ENCODE measurements around the gene MRI1. TPM values are rescaled to one million over a fixed set of nuclear protein-coding genes. Genes with fewer than 3 reads are reported as not detected.

MRI1 gene
- 10 to 100 TPM; 37.1 to 40.8 TPM for total RNA-seq

DNA sequence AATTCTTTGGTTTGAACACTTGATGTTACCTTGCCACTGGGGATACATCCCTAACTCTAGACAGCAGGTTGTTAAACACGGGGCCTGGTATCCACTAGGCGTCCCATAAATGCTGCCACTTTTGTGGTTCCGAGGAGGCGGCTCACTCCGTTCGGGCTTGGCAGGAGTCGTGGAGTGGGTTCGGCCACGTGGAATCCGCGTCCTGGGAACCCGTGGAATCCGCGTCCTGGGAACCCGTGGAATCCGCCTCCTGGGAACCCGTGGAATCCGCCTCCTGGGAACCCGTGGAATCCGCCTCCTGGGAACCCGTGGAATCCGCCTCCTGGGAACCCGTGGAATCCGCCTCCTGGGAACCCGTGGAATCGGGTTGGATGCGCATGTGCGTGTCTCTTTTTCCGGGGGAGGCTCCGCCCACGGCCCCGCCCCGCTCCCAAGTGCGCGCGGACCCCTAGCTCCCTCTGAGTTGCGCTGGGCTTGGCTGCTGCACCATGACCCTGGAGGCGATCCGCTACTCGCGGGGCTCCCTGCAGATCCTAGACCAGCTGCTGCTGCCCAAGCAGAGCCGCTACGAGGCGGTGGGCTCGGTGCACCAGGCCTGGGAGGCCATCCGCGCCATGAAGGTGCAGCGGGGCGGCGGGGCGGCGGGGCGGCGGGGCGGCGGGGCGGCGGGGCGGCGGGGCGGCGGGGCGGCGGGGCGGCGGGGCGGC is at the start of gene MRI1:
Gene MRI1, plus strand, starts transcription at position 422 of the 707 bp plus-strand sequence. Its CDS starts 67 bp downstream, at position 489.
- H3K27ac Mint-ChIP-seq: peak within 1 kb of the TSS; percentile 75
- H3K4me3 Mint-ChIP-seq: peak within 1 kb of the TSS; percentile 84
- ChIA-PET POLR2A (interaction anchor here (1.4 to 2.9 kb wide), 2 partner anchors 10 to 16 kb away, joined by 10 to 18 read pairs; partner anchors contain the start of gene C19orf53), CTCF (interaction anchor here (1.0 to 1.4 kb wide), 2 partner anchors 10 to 33 kb away, joined by 3 to 4 read pairs; partner anchors contain the start of gene C19orf53)
- H3K4me1 Mint-ChIP-seq (ENCODE audit: low read depth): peaks cover 11% of the 10 kb centered on the region
- ATAC-seq (peak; percentile 87), DNase-seq (peak; percentile 78)
- intact Hi-C loops (cut with micrococcal nuclease): no loop called here
- no peaks in the 10 kb centered on the region for H3K27me3 Mint-ChIP-seq
- peaks cover 28% of the 10 kb centered on the region for H3K36me3 Mint-ChIP-seq (ENCODE audit: low read depth)
- no peaks in the 10 kb centered on the region for H3K9me3 Mint-ChIP-seq
- TF ChIP-seq, protein P1, sequence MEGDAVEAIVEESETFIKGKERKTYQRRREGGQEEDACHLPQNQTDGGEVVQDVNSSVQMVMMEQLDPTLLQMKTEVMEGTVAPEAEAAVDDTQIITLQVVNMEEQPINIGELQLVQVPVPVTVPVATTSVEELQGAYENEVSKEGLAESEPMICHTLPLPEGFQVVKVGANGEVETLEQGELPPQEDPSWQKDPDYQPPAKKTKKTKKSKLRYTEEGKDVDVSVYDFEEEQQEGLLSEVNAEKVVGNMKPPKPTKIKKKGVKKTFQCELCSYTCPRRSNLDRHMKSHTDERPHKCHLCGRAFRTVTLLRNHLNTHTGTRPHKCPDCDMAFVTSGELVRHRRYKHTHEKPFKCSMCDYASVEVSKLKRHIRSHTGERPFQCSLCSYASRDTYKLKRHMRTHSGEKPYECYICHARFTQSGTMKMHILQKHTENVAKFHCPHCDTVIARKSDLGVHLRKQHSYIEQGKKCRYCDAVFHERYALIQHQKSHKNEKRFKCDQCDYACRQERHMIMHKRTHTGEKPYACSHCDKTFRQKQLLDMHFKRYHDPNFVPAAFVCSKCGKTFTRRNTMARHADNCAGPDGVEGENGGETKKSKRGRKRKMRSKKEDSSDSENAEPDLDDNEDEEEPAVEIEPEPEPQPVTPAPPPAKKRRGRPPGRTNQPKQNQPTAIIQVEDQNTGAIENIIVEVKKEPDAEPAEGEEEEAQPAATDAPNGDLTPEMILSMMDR (IDR thresholded peaks at IDR 0.05): no peak

DNA sequence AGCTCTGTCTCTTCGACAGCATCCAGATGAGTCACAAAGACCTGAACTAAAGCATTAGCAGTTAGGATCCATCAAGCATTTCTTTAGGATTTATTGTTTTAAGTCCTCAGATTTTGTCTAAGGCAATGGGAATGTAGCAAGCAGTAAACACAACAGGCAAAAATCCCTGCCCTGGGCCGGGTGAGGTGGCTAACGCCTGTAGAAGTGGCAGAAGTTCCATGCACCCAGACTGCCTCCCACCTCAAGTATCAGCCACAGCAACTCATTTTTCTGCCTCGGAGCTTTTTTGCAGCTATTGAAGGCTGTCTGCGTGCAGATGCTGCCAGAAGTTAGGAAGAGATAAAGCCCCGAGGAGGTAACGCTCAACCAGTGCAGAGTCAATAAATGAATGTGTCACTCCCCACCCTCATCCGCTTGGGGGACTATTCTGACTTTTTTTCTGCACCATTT is 47.1 kb upstream of the MRI1 start:
- DNase-seq (no peak), ATAC-seq (no peak)
- Mint-ChIP-seq H3K27ac (no peak overlapping the region), H3K9me3 (peaks cover 5% of the 10 kb centered on the region), H3K4me1 (ENCODE audit: low read depth) (no peaks in the 10 kb centered on the region), H3K27me3 (peaks cover 8% of the 10 kb centered on the region), H3K36me3 (ENCODE audit: low read depth) (no peaks in the 10 kb centered on the region), H3K4me3 (no peak overlapping the region)
- TF ChIP-seq, protein P1 (IDR thresholded peaks at IDR 0.05): no peak
- intact Hi-C loops (cut with micrococcal nuclease): no loop called here
- ChIA-PET POLR2A (interaction anchor here (0.9 kb wide), 1 partner anchor 487 kb away, joined by 3 read pairs; no protein-coding TSS in a partner anchor), CTCF (interaction anchor here (0.7 kb wide), 1 partner anchor 9 kb away, joined by 3 read pairs; no protein-coding TSS in a partner anchor)

DNA sequence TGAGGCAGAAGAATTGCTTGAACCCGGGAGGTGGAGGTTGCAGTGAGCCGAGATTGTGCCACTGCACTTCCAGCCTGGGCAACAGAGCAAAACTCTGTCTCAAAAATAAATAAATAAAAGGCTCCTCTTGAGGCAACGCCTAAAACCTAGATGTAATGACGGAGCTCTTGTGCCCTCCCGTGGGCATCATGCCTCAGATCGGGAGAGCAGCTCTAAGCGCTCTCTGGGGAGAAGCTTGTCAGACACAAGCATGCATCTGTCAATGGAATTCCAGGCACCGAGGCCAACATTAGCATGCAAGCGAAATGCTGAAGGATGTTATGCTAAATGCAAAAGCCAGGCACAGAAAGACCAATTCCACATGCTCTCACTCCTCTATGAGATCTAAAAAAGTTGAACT is 45.6 kb upstream of the MRI1 start:
- DNase-seq: no peak
- TF ChIP-seq, protein P1 (IDR thresholded peaks at IDR 0.05): no peak
- H3K9me3 Mint-ChIP-seq: peaks cover 5% of the 10 kb centered on the region
- intact Hi-C loops (cut with micrococcal nuclease): no loop called here
- no peak overlapping the region for H3K27ac Mint-ChIP-seq
- H3K4me1 Mint-ChIP-seq (ENCODE audit: low read depth): no peaks in the 10 kb centered on the region
- H3K36me3 Mint-ChIP-seq (ENCODE audit: low read depth): no peaks in the 10 kb centered on the region
- ATAC-seq: no peak
- ChIA-PET POLR2A (no interaction called here), CTCF (no interaction called here)
- peaks cover 6% of the 10 kb centered on the region for H3K27me3 Mint-ChIP-seq
- H3K4me3 Mint-ChIP-seq: no peak overlapping the region

DNA sequence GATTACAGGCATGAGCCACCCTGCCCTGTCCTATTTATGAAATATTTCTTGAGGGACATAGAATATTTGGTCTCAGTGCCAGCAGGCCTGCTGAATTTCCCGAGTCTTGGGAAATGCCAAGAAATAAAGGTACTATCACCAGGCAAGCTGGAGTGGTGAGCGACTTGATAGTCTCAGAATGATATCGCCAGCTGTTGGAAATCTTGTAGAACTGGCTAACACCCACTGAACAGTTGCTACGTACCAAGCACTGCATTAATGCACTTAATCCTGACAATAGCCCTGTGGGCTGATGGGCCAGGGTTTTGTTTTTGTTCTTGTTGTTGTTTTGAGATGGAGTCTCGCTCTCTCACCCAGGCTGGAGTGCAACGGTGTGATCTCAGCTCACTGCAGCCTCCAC is 42.2 kb upstream of the MRI1 start:
- Mint-ChIP-seq H3K4me1 (ENCODE audit: low read depth) (no peaks in the 10 kb centered on the region), H3K36me3 (ENCODE audit: low read depth) (no peaks in the 10 kb centered on the region), H3K9me3 (no peaks in the 10 kb centered on the region), H3K27ac (no peak overlapping the region), H3K27me3 (peaks cover 2% of the 10 kb centered on the region), H3K4me3 (no peak overlapping the region)
- intact Hi-C loops (cut with micrococcal nuclease): loop anchor here (10.0 kb wide), 1 partner anchor 107 kb away; no protein-coding TSS in a partner anchor
- TF ChIP-seq, protein P1 (IDR thresholded peaks at IDR 0.05): no peak
- CTCF ChIA-PET: no interaction called here
- POLR2A ChIA-PET: no interaction called here
- DNase-seq (no peak), ATAC-seq (no peak)

DNA sequence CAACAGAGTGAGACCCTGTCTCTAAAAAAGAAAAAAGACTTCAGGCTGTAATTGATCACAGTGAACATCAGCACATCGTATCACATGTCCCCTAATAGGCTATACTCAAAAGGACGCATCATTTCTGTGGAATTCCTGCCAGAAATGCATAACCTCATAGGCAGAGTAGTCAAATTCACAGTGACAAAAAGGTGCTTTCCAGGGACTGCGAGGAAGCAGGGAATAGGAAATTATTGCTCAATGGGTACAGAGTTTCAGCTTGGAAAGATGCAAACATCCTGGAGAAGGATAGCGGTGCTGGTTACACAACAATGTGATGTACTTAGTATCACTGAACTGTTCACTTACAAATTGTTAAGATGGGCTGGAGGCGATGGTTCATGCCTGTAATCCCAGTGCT is 41.1 kb upstream of the MRI1 start:
- H3K9me3 Mint-ChIP-seq: no peaks in the 10 kb centered on the region

More for the DNA sequence above, 41.1 kb upstream of the MRI1 start:
- TF ChIP-seq, protein P1 (IDR thresholded peaks at IDR 0.05): no peak
- Mint-ChIP-seq H3K36me3 (ENCODE audit: low read depth) (no peaks in the 10 kb centered on the region), H3K27me3 (no peaks in the 10 kb centered on the region), H3K4me3 (no peak overlapping the region), H3K4me1 (ENCODE audit: low read depth) (no peaks in the 10 kb centered on the region), H3K27ac (no peak overlapping the region)
- CTCF ChIA-PET: no interaction called here
- DNase-seq: no peak
- ATAC-seq: no peak
- POLR2A ChIA-PET: no interaction called here
- intact Hi-C loops (cut with micrococcal nuclease): loop anchor here (10.0 kb wide), 1 partner anchor 108 kb away; no protein-coding TSS in a partner anchor
